ENCODE data around the gene ZCCHC7.

DNA sequence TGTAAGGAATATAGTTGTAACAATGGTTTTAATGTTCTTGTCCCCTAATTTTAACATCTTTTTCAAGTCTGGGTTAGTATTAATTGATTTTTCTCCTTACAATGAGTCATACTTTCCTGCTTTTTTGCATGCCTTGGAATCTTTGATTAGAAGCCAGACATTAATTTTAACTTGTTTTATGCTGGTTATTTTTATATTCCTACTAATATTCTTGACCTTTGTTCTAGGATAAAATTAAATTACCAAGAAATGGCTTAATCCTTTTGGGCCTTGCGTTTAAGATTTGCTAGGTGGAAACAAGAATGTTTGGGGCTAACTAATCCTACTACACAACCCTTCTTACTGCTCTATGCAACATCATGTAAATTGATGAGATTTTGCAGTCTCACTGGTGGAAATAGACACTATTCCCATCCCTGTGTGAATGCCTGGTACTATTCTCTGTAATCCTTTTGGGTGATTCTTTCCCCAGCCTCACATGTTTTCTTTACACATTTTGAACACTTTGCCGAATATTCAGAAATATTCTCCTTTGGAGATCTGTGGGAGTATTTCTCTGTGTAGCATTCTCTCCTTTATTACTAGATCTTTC is 47.2 kb downstream of the ZCCHC7 start:
- TF ChIP-seq POLR2AphosphoS5 (IDR thresholded peaks at IDR 0.05) (no peak), REST (IDR thresholded peaks at IDR 0.05; ENCODE audit: borderline replicate concordance) (no peak), RAD21 (conservative IDR thresholded peaks at IDR 0.05) (no peak), SMC3 (conservative IDR thresholded peaks at IDR 0.05; ENCODE audit: poor library complexity) (no peak), EZH2 (IDR thresholded peaks at IDR 0.05; ENCODE audit: borderline replicate concordance, insufficient read depth, low read length, poor library complexity, severe bottlenecking) (no peak)
- TF ChIP-seq, protein P1, sequence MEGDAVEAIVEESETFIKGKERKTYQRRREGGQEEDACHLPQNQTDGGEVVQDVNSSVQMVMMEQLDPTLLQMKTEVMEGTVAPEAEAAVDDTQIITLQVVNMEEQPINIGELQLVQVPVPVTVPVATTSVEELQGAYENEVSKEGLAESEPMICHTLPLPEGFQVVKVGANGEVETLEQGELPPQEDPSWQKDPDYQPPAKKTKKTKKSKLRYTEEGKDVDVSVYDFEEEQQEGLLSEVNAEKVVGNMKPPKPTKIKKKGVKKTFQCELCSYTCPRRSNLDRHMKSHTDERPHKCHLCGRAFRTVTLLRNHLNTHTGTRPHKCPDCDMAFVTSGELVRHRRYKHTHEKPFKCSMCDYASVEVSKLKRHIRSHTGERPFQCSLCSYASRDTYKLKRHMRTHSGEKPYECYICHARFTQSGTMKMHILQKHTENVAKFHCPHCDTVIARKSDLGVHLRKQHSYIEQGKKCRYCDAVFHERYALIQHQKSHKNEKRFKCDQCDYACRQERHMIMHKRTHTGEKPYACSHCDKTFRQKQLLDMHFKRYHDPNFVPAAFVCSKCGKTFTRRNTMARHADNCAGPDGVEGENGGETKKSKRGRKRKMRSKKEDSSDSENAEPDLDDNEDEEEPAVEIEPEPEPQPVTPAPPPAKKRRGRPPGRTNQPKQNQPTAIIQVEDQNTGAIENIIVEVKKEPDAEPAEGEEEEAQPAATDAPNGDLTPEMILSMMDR (IDR thresholded peaks at IDR 0.05; ENCODE audit: poor library complexity, severe bottlenecking): no peak

All from neural cell (in vitro differentiated cells).